ENCODE results near the gene FSTL4.

GRCh38 chr5:133564921-133565565 is 47.3 kb downstream of the FSTL4 start:
- TF ChIP-seq, protein P1, sequence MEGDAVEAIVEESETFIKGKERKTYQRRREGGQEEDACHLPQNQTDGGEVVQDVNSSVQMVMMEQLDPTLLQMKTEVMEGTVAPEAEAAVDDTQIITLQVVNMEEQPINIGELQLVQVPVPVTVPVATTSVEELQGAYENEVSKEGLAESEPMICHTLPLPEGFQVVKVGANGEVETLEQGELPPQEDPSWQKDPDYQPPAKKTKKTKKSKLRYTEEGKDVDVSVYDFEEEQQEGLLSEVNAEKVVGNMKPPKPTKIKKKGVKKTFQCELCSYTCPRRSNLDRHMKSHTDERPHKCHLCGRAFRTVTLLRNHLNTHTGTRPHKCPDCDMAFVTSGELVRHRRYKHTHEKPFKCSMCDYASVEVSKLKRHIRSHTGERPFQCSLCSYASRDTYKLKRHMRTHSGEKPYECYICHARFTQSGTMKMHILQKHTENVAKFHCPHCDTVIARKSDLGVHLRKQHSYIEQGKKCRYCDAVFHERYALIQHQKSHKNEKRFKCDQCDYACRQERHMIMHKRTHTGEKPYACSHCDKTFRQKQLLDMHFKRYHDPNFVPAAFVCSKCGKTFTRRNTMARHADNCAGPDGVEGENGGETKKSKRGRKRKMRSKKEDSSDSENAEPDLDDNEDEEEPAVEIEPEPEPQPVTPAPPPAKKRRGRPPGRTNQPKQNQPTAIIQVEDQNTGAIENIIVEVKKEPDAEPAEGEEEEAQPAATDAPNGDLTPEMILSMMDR (IDR thresholded peaks at IDR 0.05), result no peak
- TF ChIP-seq POLR2A (IDR thresholded peaks at IDR 0.05), result no peak

All from lower leg skin (tissue), 3 donors.